Stimulated activated CD8-positive, alpha-beta memory T cell treated with anti-CD3 and anti-CD28 coated beads, Interleukin-15, amount 100 ng/mL, for 48 hours (primary cell): ENCODE data around the gene VTI1B.
"Not testable (repeated sequence)": the region's sequence is repeated elsewhere in the genome, so short reads cannot be mapped to it uniquely, and the experiment has no call there.

Experiments used
- DNase-seq, 2 donors: peaks; one replicate each; pipeline ENCODE4 v3.0.0-alpha.2; 2020; ENCODE audit warnings: low read depth in 2 of 2

Gene VTI1B

GRCh38 chr14:67630186-67630585 lies 44.2 kb downstream of the VTI1B start:
- no peak for DNase-seq

- no peak for DNase-seq
Observed at GRCh38 chr14:67627519-67627918, 46.9 kb downstream of the VTI1B start.

DNA sequence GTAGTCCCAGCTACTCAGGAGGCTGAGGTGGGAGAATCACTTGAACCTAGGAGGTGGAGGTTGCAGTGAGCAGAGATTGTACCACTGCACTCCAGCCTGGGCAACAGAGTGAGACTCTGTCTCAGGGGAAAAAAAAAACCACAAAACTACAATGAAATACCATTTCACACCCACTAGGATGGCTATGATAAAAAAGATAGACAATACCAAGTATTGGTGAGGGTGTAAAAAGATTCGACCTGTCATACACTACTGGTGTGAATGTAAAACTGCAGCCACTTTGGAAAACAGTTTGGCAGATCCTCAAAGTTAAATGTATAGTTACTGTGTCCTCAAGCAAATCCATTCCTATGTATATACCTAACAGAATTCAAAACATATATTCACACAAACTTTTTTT lies 48.3 kb downstream of the VTI1B start:
- not testable (repeated sequence) for DNase-seq

- no peak for DNase-seq
Observed at GRCh38 chr14:67623114-67623513, 51.3 kb downstream of the VTI1B start.

- no peak for DNase-seq
Observed at GRCh38 chr14:67622675-67623074, 51.8 kb downstream of the VTI1B start.

DNA sequence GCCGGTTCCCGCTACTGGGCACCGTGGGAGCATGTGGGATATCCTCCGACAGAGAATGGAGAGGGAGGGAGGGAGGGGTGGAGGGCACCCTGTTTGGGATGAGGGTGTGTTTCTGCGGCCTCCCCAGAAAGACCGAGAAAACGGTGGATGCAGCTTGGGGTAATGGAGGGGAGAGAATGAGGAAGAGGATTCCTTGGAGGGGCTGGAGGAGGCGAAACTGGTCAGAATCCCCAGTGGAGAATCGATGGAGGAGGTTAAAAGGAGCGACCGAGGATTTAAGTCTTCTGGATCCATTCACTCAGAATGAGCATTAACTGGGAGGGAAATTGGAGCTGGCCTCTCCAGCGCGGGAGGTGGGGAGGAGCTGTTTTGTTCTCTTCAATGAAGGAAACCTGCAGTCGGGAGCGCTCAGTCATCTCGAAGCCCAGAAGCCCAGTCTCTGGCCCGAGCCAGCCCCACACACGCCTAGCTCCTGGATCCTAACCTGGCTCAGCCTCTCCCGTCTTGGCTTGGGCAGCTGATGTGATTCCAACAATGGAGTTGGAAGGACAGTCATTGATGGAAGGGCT lies 54.1 kb downstream of the VTI1B start:
- no peak for DNase-seq

DNA sequence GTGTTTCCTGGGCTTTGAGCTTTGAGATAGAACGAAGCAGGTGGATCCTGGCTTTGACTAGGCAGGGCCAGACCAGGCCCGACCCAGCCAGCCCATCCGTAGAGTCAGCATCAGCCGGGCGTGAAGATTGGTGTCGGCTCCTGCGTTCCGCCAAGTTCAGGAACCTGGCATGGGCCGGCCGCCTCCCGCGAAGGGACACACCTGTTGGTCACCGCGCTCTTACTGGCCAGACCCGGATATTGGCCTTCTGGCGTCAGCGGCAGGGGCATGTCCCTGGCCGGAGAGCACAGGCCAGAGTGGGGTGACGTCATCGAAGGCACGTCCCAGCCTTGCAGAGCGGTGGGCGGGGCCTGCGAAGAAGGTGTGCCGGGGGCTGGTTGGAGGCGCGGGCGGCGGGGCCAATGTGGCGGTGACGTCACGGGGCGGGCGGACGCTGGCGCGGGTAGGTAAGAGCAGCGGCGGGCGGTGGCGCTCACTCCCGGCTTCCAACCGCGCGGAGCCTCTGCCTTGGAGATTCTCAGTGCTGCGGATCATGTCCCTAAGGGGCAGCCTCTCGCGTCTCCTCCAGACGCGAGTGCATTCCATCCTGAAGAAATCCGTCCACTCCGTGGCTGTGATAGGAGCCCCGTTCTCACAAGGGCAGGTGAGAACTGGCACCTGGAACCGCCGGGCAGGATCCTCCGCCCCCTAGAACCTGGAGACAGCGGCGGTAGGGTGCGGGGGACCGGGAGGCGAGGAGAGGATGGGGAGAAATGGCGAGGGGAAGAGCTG lies 54.8 kb downstream of the VTI1B start, which contains the start of gene ARG2:
Gene ARG2 (plus strand): TSS at position 475 of the 771 bp plus-strand sequence. CDS start 58 bp downstream, at position 533.
- peak; percentile 94 to 96 for DNase-seq

- no peak for DNase-seq
Observed at GRCh38 chr14:67618617-67619063, 55.8 kb downstream of the VTI1B start.

DNA sequence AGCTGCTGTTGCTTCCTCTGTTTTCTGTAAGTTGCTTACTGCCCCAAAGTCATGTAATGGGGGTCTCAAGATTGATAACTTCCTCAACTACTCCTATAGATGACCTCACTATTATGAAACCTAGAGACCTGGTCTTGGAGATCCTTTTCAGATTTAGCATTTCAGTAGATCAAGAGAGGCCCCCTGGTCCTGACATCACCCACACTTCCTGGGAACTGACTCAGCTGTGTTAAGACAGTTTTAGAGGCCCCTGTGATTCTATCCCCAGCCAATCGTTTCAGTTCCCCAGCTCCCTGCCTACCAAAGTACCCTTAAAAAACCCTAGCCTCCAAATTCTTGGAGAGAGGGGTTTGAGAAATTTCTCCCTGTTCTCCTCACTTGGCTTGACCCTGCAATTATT lies 63.9 kb downstream of the VTI1B start:
- DNase-seq: no peak

- DNase-seq: no peak
Observed at GRCh38 chr14:67609642-67610310, 64.7 kb downstream of the VTI1B start.

GRCh38 chr14:67607646-67608045 lies 66.8 kb downstream of the VTI1B start:
- no peak for DNase-seq

GRCh38 chr14:67602995-67603545 lies 71.4 kb downstream of the VTI1B start:
- DNase-seq: no peak

DNA sequence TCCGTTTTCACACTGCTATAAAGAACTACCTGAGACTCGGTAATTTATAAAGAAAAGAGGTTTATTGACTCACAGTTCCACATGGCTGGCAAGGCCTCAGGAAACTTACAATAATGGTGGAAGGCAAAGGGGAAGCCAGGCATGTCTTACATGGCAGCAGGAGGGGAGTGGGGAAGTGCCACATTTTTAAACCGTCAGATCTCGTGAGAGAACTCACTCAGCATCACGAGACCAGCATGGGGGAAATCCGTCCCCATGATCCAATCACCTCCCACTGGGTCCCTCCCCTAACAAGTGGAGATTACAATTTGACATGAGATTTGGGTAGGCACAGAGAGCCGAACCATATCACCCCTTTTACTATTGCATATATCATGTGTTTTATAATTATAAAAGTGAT lies 72.4 kb downstream of the VTI1B start:
- no peak for DNase-seq

- DNase-seq: not testable (repeated sequence)
Observed at GRCh38 chr14:67600562-67600974, 73.9 kb downstream of the VTI1B start.

DNA sequence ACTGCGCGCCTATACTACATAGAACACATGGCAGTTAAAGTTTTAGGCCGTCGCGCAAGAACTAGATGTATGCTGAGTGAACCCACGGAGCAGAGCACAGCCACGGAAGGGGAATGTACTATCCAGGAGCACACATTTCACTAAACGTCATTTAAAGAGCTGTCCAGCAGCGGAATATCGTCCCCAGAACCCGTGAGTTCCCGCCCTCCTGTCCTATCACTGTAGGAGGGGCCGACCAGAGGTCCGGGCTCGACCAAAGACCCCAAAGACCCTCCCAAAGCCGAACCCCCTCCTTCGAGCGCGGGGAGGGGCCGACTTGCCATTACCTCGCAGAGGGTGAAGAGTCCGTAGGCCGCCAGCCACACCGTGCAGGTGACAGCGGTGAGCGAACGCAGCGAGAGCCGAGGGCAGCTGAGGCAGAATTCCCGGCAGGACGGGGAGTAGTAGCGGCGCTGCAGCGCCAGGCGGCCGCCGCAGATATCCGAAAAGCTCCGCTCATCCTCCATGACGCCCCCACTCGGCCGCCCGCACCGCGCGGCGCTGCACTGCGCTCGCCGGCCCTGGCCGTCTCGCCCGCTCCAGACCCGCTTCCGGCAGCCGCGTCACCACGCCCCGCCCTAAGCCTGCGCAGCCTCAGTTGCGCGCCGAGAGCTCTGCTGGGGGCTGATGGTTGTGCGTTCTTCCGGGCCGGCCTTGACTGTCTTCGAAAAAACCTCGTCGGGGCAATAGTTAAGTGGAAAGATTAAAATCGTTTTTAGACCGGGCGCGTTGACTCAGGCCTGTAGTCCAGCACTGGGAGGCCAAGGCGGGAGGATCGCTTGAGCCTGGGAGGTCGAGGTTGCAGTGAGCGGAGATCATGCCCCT lies 74.5 kb downstream of the VTI1B start, which contains the start of gene PIGH:
Gene PIGH (minus strand): TSS at position 571 of the 864 bp plus-strand sequence. CDS start 65 bp downstream, at position 506.
- peak; percentile 91 to 92 for DNase-seq
